H1 (cell line): ENCODE measurements around the gene SLX4IP. TPM values are rescaled to one million over a fixed set of nuclear protein-coding genes. Genes with fewer than 3 reads are reported as not detected.

Source experiments
- CTCF ChIA-PET: fragments of 300-600 bp; sonication (Branson Sonifier 250); formaldehyde crosslinking; loops from one replicate; lab custom pipeline; 2021; ENCODE audit not compliant: partially characterized antibody; lab: Charles Lee
- POLR2A ChIA-PET: fragments of 300-600 bp; sonication (Branson Sonifier 250); formaldehyde crosslinking; loops from one replicate; lab custom pipeline; 2021; ENCODE audit warnings: inconsistent platforms; ENCODE audit not compliant: partially characterized antibody; lab: Charles Lee
- DNase-seq, 2 experiments: peaks; one replicate each; pipeline versions ENCODE4 v3.0.0 to v3.0.0-alpha.2; 2010 to 2022; ENCODE audit warnings: low spot score in 2 of 2, low read depth in 1 of 2, mixed read lengths in 1 of 2
- FAIRE-seq: peaks from 2 replicates; lab custom pipeline; 2011; peaks lifted over from hg19 to GRCh38; lab: Jason Lieb, UNC
- H2AFZ ChIP-seq: 2 replicates; pipeline ENCODE4 v1.8.1; 2012; ENCODE audit warnings: low read length, inconsistent platforms
- H2AK5ac ChIP-seq: 2 replicates; pipeline ENCODE4 v1.6.1; 2013; ENCODE audit warnings: low read depth, low read length
- H2BK120ac ChIP-seq: replicated peaks from 2 replicates; pipeline ENCODE3; 2013; ENCODE audit warnings: low read depth, low read length, inconsistent platforms
- H2BK12ac ChIP-seq: 2 replicates; pipeline ENCODE4 v1.6.1; 2013; ENCODE audit warnings: low read depth, low read length
- H2BK15ac ChIP-seq: 2 replicates; pipeline ENCODE4 v1.6.1; 2013; ENCODE audit warnings: low read length
- H2BK20ac ChIP-seq: 2 replicates; pipeline ENCODE4 v1.6.1; 2013; ENCODE audit warnings: low read length
- H2BK5ac ChIP-seq: 2 replicates; pipeline ENCODE4 v1.6.1; 2013; ENCODE audit warnings: low read depth, low read length
- H3K14ac ChIP-seq: 2 replicates; pipeline ENCODE4 v1.6.1; 2013; ENCODE audit warnings: inconsistent platforms; ENCODE audit not compliant: insufficient read length
- H3K18ac ChIP-seq: 2 replicates; pipeline ENCODE4 v1.6.1; 2013; ENCODE audit warnings: low read length; ENCODE audit errors: extremely low read depth
- H3K23ac ChIP-seq: 2 replicates; pipeline ENCODE4 v1.6.1; 2013; ENCODE audit warnings: inconsistent platforms; ENCODE audit not compliant: insufficient read length
- H3K23me2 ChIP-seq: 2 replicates; pipeline ENCODE4 v1.6.1; 2013; ENCODE audit warnings: low read depth, low read length
- H3K27ac ChIP-seq: 2 replicates; pipeline ENCODE4 v1.6.1; 2011; ENCODE audit warnings: low read depth, low read length, inconsistent platforms
- H3K27me3 ChIP-seq, 4 experiments: replicated peaks in 1 of 4; 1 replicate in 1 of 4; 2 replicates in 3 of 4; pipeline versions ENCODE4 v1.6.1 to v1.8.1; 2011 to 2013; ENCODE audit warnings: low read length in 3 of 4, mild to moderate bottlenecking in 3 of 4, inconsistent platforms in 2 of 4, mixed read lengths in 2 of 4, moderate library complexity in 1 of 4; ENCODE audit not compliant: control insufficient read depth in 3 of 4, insufficient read depth in 3 of 4; ENCODE audit errors: extremely low read depth in 1 of 4
- H3K36me3 ChIP-seq, 4 experiments: 2 replicates each; pipeline versions ENCODE4 v1.6.1 to v1.8.1; 2011 to 2013; ENCODE audit warnings: mild to moderate bottlenecking in 4 of 4, low read length in 3 of 4, moderate library complexity in 2 of 4, control low read depth in 1 of 4, inconsistent platforms in 1 of 4; ENCODE audit not compliant: insufficient read depth in 4 of 4, control insufficient read depth in 2 of 4
- H3K4ac ChIP-seq: replicated peaks from 2 replicates; pipeline ENCODE3; 2013; ENCODE audit warnings: low read length, low read depth, mixed read lengths, inconsistent platforms; ENCODE audit not compliant: insufficient read length
- H3K4me1 ChIP-seq, 4 experiments: replicated peaks in 1 of 4; 1 replicate in 1 of 4; 2 replicates in 3 of 4; pipeline versions ENCODE4 v1.6.1 to v1.8.1; 2011 to 2013; ENCODE audit warnings: low read length in 3 of 4, inconsistent platforms in 2 of 4, mixed read lengths in 1 of 4; ENCODE audit not compliant: insufficient read depth in 4 of 4, control insufficient read depth in 3 of 4
- H3K4me2 ChIP-seq, 2 experiments: 2 replicates each; pipeline versions ENCODE4 v1.6.1 to v1.8.1; 2011 to 2013; ENCODE audit warnings: low read depth in 2 of 2, low read length in 2 of 2, control low read depth in 1 of 2, inconsistent platforms in 1 of 2, mild to moderate bottlenecking in 1 of 2; ENCODE audit not compliant: insufficient read depth in 1 of 2
- H3K4me3 ChIP-seq, 4 experiments: fragments of 200-600, 300-600 bp in 1 of 4; sonication (generic), shearing (Covaris generic), sonication (Bioruptor Twin) in 1 of 4; 2 replicates each; pipeline versions ENCODE4 v1.5.1 to v1.8.1; 2011 to 2016; ENCODE audit warnings: low read length in 4 of 4, low read depth in 3 of 4, control low read depth in 2 of 4, inconsistent platforms in 2 of 4, mild to moderate bottlenecking in 2 of 4, mixed read lengths in 1 of 4, moderate library complexity in 1 of 4; ENCODE audit not compliant: insufficient read depth in 2 of 4; ENCODE audit errors: extremely low read depth in 1 of 4
- H3K56ac ChIP-seq: replicated peaks from 2 replicates; pipeline ENCODE3; 2013; ENCODE audit warnings: low read depth, mild to moderate bottlenecking, mixed read lengths, low read length, inconsistent platforms; ENCODE audit not compliant: insufficient read length
- H3K79me1 ChIP-seq: 2 replicates; pipeline ENCODE4 v1.6.1; 2013; ENCODE audit warnings: low read depth, low read length, control low read depth
- H3K79me2 ChIP-seq, 2 experiments: 2 replicates each; pipeline versions ENCODE4 v1.6.1 to v1.8.1; 2012 to 2013; ENCODE audit warnings: low read length in 2 of 2, mild to moderate bottlenecking in 2 of 2, inconsistent platforms in 1 of 2; ENCODE audit not compliant: insufficient read depth in 2 of 2, control insufficient read depth in 1 of 2
- H3K9ac ChIP-seq, 4 experiments: replicated peaks in 1 of 4; 1 replicate in 1 of 4; 2 replicates in 3 of 4; pipeline versions ENCODE4 v1.6.1 to v1.8.1; 2011 to 2013; ENCODE audit warnings: low read depth in 3 of 4, low read length in 3 of 4, control low read depth in 2 of 4, mild to moderate bottlenecking in 2 of 4, moderate library complexity in 2 of 4, inconsistent platforms in 1 of 4; ENCODE audit errors: extremely low read depth in 1 of 4
- H3K9me3 ChIP-seq, 2 experiments: 2 replicates each; pipeline versions ENCODE4 v1.6.1 to v1.8.1; 2012 to 2013; ENCODE audit warnings: mild to moderate bottlenecking in 2 of 2, moderate library complexity in 2 of 2, control low read depth in 1 of 2, inconsistent platforms in 1 of 2, low read depth in 1 of 2, low read length in 1 of 2, mixed read lengths in 1 of 2; ENCODE audit not compliant: insufficient read depth in 2 of 2
- H4K20me1 ChIP-seq, 2 experiments: replicated peaks in 1 of 2; 2 replicates each; pipeline versions ENCODE3 to v1.8.1; 2011 to 2013; ENCODE audit warnings: inconsistent platforms in 2 of 2, low read length in 2 of 2, mild to moderate bottlenecking in 1 of 2; ENCODE audit not compliant: insufficient read depth in 2 of 2, control insufficient read depth in 1 of 2
- H4K5ac ChIP-seq: 2 replicates; pipeline ENCODE4 v1.6.1; 2013; ENCODE audit warnings: low read length, low read depth, mixed read lengths, inconsistent platforms; ENCODE audit not compliant: insufficient read length
- H4K8ac ChIP-seq: 2 replicates; pipeline ENCODE4 v1.8.0; 2013; ENCODE audit warnings: mild to moderate bottlenecking, moderate library complexity, low read length, inconsistent platforms; ENCODE audit not compliant: insufficient read depth; ENCODE audit errors: extremely low read depth
- H4K91ac ChIP-seq: replicated peaks from 2 replicates; pipeline ENCODE3; 2013; ENCODE audit warnings: low read length, mixed read lengths, inconsistent platforms; ENCODE audit not compliant: insufficient read length
- CTCF ChIP-seq, 3 experiments: IDR thresholded peaks; 1 replicate in 2 of 3; 2 replicates in 1 of 3; pipeline versions ENCODE4 v1.5.1 to v1.6.1; 2011; ENCODE audit warnings: low read length in 3 of 3, mild to moderate bottlenecking in 3 of 3, inconsistent platforms in 2 of 3, low read depth in 1 of 3, moderate library complexity in 1 of 3; ENCODE audit not compliant: insufficient read depth in 1 of 3; ENCODE audit errors: control extremely low read depth in 1 of 3
- EGR1 ChIP-seq: IDR thresholded peaks from 2 replicates; pipeline ENCODE4 v1.6.1; 2011; ENCODE audit warnings: low read depth, low read length, borderline replicate concordance
- EP300 ChIP-seq, 2 experiments: IDR thresholded peaks; 1 replicate in 1 of 2; 2 replicates in 1 of 2; pipeline ENCODE4 v1.6.1; 2011 to 2012; ENCODE audit warnings: low read depth in 2 of 2, low read length in 2 of 2, mild to moderate bottlenecking in 2 of 2, borderline replicate concordance in 1 of 2, inconsistent platforms in 1 of 2, moderate library complexity in 1 of 2
- GABPA ChIP-seq: IDR thresholded peaks from 2 replicates; pipeline ENCODE4 v1.6.1; 2011; ENCODE audit warnings: mild to moderate bottlenecking, low read length, moderate library complexity, borderline replicate concordance; ENCODE audit not compliant: insufficient read depth
- KDM1A ChIP-seq: fragments of 200-600, 300-600 bp; sonication (generic); IDR thresholded peaks from 2 replicates; pipeline ENCODE4 v1.7.1; 2016; ENCODE audit warnings: mild to moderate bottlenecking, low read length, borderline replicate concordance
- MAX ChIP-seq: IDR thresholded peaks from 2 replicates; pipeline ENCODE4 v1.6.1; 2012; ENCODE audit warnings: inconsistent platforms
- NANOG ChIP-seq: IDR thresholded peaks from 2 replicates; pipeline ENCODE4 v1.6.1; 2011; ENCODE audit warnings: low read length, low read depth, mild to moderate bottlenecking, inconsistent platforms; ENCODE audit not compliant: insufficient read depth, poor library complexity, severe bottlenecking
- SIN3A ChIP-seq, 2 experiments: IDR thresholded peaks in 1 of 2; conservative IDR thresholded peaks in 1 of 2; 2 replicates each; pipeline ENCODE4 v1.6.1; 2011 to 2012; ENCODE audit warnings: low read length in 2 of 2, improper control_type of control experiment in 1 of 2, low read depth in 1 of 2, mild to moderate bottlenecking in 1 of 2
- SIX5 ChIP-seq: IDR thresholded peaks from 2 replicates; pipeline ENCODE4 v1.6.1; 2011; ENCODE audit warnings: mild to moderate bottlenecking, low read depth, low read length
- SP1 ChIP-seq: IDR thresholded peaks from 2 replicates; pipeline ENCODE4 v1.6.1; 2011; ENCODE audit warnings: low read depth, low read length
- SP2 ChIP-seq: IDR thresholded peaks from 2 replicates; pipeline ENCODE4 v1.6.1; 2012; ENCODE audit warnings: mild to moderate bottlenecking, low read length, inconsistent platforms
- TAF7 ChIP-seq: optimal IDR thresholded peaks from 2 replicates; pipeline ENCODE3; 2011; ENCODE audit warnings: low read depth, mild to moderate bottlenecking, inconsistent platforms, low read length, moderate library complexity, borderline replicate concordance
- polyA plus RNA-seq, 7 experiments: library from polyadenylated mRNA; depleted of rRNA in 3 of 7; stranded (reverse) in 5 of 7; unstranded in 2 of 7; fragments of >200 nt in 5 of 7; fragments of 200-250 nt in 2 of 7; gene quantifications; 1 replicate in 5 of 7; 2 replicates in 1 of 7; 4 replicates in 1 of 7; pipeline versions ENCODE4 v1.2.1 to v1.2.3, GENCODE V29; 2011 to 2013; ENCODE audit warnings: missing spikeins in 2 of 7, mixed read lengths in 2 of 7
- total RNA-seq: library from RNA; stranded (reverse); fragmentation: NEBNext Ultra II Directional; extraction: Animal tissue kit (Norgen Biotek cat#: 25700); gene quantifications from 2 replicates; pipeline ENCODE4 v1.2.1, GENCODE V29; 2021

Gene SLX4IP
- total and polyA plus RNA-seq, 2 of the 8 experiments (the other 6 are each of a cell fraction or from before 2014, with no cell fraction given) = 2.4 to 8.7 TPM

GRCh38 chr20:10609770-10610169 lies 174.7 kb downstream of the SLX4IP start:
- H3K9ac ChIP-seq = no peak overlapping the region
- POLR2A ChIA-PET = interaction anchor here (1.2 kb wide), 1 partner anchor 30 kb away, joined by 3 read pairs; no protein-coding TSS in a partner anchor
- H2BK120ac ChIP-seq = no peak overlapping the region
- no peak overlapping the region for H3K14ac ChIP-seq
- no peak overlapping the region for H3K4me3 ChIP-seq
- CTCF ChIA-PET = interaction anchor here (0.8 to 1.1 kb wide), 3 partner anchors 9 to 33 kb away, joined by 3 read pairs; no protein-coding TSS in a partner anchor
- no peak for FAIRE-seq
- no peak overlapping the region for H3K23ac ChIP-seq
- H3K27me3 ChIP-seq = no peaks in the 10 kb centered on the region
- H2BK12ac ChIP-seq = no peak overlapping the region
- no peaks in the 10 kb centered on the region for H3K79me2 ChIP-seq
- no peaks in the 10 kb centered on the region for H3K23me2 ChIP-seq
- no peak overlapping the region for H2AK5ac ChIP-seq
- no peak overlapping the region for H2BK20ac ChIP-seq
- no peak overlapping the region for H4K8ac ChIP-seq
- H3K79me1 ChIP-seq = no peaks in the 10 kb centered on the region; the same call in 1 of the 2 replicates
- H3K4me1 ChIP-seq = no peaks in the 10 kb centered on the region
- H4K5ac ChIP-seq = no peak overlapping the region
- no peak overlapping the region for H2AFZ ChIP-seq
- no peak overlapping the region for H3K56ac ChIP-seq
- no peaks in the 10 kb centered on the region for H3K9me3 ChIP-seq
- H3K4me2 ChIP-seq = no peak overlapping the region
- no peak for DNase-seq
- no peak overlapping the region for H3K27ac ChIP-seq
- H4K91ac ChIP-seq = no peak overlapping the region
- no peak overlapping the region for H2BK5ac ChIP-seq
- no peak overlapping the region for H3K4ac ChIP-seq
- H3K18ac ChIP-seq = no peak overlapping the region
- H3K36me3 ChIP-seq = no peaks in the 10 kb centered on the region
- H4K20me1 ChIP-seq = no peaks in the 10 kb centered on the region
- no peak overlapping the region for H2BK15ac ChIP-seq
- TF ChIP-seq SIX5 (no peak), NANOG (no peak), EGR1 (no peak), GABPA (no peak), EP300 (IDR thresholded peaks at IDR 0.05; ENCODE audit: borderline replicate concordance in 1 of 2, low read depth in 2 of 2, low read length in 2 of 2) (no peak), MAX (no peak), TAF7 (no peak), SIN3A (conservative IDR thresholded peaks at IDR 0.05 in 1 of 2, IDR thresholded peaks at IDR 0.05 in 1 of 2; ENCODE audit: low read depth in 1 of 2, low read length in 2 of 2) (no peak), SP2 (no peak), KDM1A (no peak), CTCF (IDR thresholded peaks at IDR 0.05; ENCODE audit: control extremely low read depth in 1 of 3, insufficient read depth in 1 of 3, low read depth in 1 of 3, low read length in 3 of 3) (no peak), SP1 (no peak)
